B cell (primary cell): Measurements from ENCODE around the gene MPEG1.

Source experiments
- EZH2 ChIP-seq: IDR thresholded peaks from 2 replicates; pipeline ENCODE4 v1.6.1; 2012; ENCODE audit warnings: borderline replicate concordance, low read depth, mild to moderate bottlenecking, moderate library complexity, low read length; ENCODE audit not compliant: insufficient read depth, poor library complexity, severe bottlenecking
- TF ChIP-seq, protein P1 (sequence below): fragments of 200-600 bp; IDR thresholded peaks from one replicate; pipeline ENCODE4 v1.8.0; 2022; ENCODE audit warnings: antibody characterized with exemption, mild to moderate bottlenecking

DNA sequence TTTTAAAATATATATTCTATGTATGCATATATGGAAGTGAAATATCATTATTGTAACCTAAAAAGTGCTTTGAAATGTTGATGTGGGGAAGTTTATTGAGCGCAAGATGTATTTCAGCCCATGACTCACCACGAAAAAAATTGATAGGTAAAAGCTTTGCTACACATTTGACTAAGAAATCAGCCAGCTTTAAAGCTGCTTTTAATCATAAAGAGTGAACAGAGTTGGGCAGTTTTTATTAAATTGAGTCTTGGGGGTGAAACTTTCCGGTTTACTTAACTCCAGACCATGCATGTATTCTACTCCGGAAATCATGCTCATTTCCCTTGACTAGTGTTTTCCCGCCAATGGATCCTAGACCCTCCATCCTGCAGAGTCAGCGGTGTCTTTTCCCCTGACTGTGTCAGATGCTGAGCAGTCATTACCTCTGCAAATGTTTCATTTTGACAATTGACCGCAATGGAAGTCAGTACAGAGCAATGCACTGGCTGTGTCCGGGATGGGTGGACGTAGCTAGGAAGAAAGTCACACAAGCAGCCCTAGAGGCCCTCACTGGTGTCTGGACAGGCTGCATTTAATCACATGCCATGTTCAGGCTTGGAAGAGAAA, 47.2 kb upstream of the MPEG1 start:
- TF ChIP-seq EZH2: no peak
- TF ChIP-seq, protein P1, sequence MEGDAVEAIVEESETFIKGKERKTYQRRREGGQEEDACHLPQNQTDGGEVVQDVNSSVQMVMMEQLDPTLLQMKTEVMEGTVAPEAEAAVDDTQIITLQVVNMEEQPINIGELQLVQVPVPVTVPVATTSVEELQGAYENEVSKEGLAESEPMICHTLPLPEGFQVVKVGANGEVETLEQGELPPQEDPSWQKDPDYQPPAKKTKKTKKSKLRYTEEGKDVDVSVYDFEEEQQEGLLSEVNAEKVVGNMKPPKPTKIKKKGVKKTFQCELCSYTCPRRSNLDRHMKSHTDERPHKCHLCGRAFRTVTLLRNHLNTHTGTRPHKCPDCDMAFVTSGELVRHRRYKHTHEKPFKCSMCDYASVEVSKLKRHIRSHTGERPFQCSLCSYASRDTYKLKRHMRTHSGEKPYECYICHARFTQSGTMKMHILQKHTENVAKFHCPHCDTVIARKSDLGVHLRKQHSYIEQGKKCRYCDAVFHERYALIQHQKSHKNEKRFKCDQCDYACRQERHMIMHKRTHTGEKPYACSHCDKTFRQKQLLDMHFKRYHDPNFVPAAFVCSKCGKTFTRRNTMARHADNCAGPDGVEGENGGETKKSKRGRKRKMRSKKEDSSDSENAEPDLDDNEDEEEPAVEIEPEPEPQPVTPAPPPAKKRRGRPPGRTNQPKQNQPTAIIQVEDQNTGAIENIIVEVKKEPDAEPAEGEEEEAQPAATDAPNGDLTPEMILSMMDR: no peak
